SK-N-SH treated with all-trans-retinoic acid at 6 μM for 48 hours (cell line): ENCODE results near the gene EFNA3.

Experiments
- ATAC-seq: fragments of 200-7000 bp; cut with Tn5 transposase; 3 replicates; pipeline ENCODE4 v1.9.1; 2020; ENCODE audit warnings: mild to moderate bottlenecking, moderate library complexity
- ARNTL ChIP-seq: fragments of 450-650 bp; formaldehyde crosslinking; IDR thresholded peaks from 2 replicates; pipeline ENCODE4 v1.5.0; 2020; ENCODE audit warnings: low read depth, mild to moderate bottlenecking, moderate library complexity, borderline replicate concordance
- CREB5 ChIP-seq: fragments of 250-450 bp; sonication (Bioruptor Pico); IDR thresholded peaks from 2 replicates; pipeline ENCODE4 v1.5.1; 2020; ENCODE audit warnings: low read depth, mild to moderate bottlenecking, moderate library complexity
- CSDC2 ChIP-seq: fragments of 250-450 bp; sonication (Bioruptor Pico); IDR thresholded peaks from 2 replicates; pipeline ENCODE4 v1.5.0; 2020; ENCODE audit warnings: mild to moderate bottlenecking, moderate library complexity
- ESRRG ChIP-seq: fragments of 250-450 bp; sonication (Bioruptor Pico); IDR thresholded peaks from 2 replicates; pipeline ENCODE4 v1.6.1; 2021; ENCODE audit warnings: mild to moderate bottlenecking
- GLIS3 ChIP-seq: fragments of 250-450 bp; sonication (Bioruptor Pico); IDR thresholded peaks from 2 replicates; pipeline ENCODE4 v1.5.0; 2020; ENCODE audit warnings: mild to moderate bottlenecking, moderate library complexity
- OSR1 ChIP-seq: fragments of 250-450 bp; sonication (Bioruptor Pico); IDR thresholded peaks from 2 replicates; pipeline ENCODE4 v1.8.0; 2022; ENCODE audit warnings: moderate library complexity, mild to moderate bottlenecking, inconsistent platforms
- POU6F1 ChIP-seq: fragments of 250-450 bp; sonication (Bioruptor Pico); IDR thresholded peaks from 2 replicates; pipeline ENCODE4 v1.8.0; 2021; ENCODE audit warnings: low read depth, mild to moderate bottlenecking, moderate library complexity, borderline replicate concordance
- PPARA ChIP-seq: fragments of 250-450 bp; sonication (Bioruptor Pico); IDR thresholded peaks from 2 replicates; pipeline ENCODE4 v1.5.0; 2020; ENCODE audit warnings: mild to moderate bottlenecking, borderline replicate concordance
- RARB ChIP-seq: fragments of 250-450 bp; sonication (Bioruptor Pico); IDR thresholded peaks from 2 replicates; pipeline ENCODE4 v1.8.0; 2021; ENCODE audit warnings: mild to moderate bottlenecking, moderate library complexity
- SNAI2 ChIP-seq: fragments of 250-450 bp; sonication (Bioruptor Pico); IDR thresholded peaks from 2 replicates; pipeline ENCODE4 v1.5.0; 2020; ENCODE audit warnings: mild to moderate bottlenecking, moderate library complexity
- TOX ChIP-seq: fragments of 250-450 bp; sonication (Bioruptor Pico); IDR thresholded peaks from 2 replicates; pipeline ENCODE4 v1.8.0; 2021; ENCODE audit warnings: mild to moderate bottlenecking, moderate library complexity, borderline replicate concordance
- TSHZ2 ChIP-seq: fragments of 250-450 bp; sonication (Bioruptor Pico); IDR thresholded peaks from 2 replicates; pipeline ENCODE4 v1.5.0; 2020; ENCODE audit warnings: mild to moderate bottlenecking, moderate library complexity
- ZFP3 ChIP-seq: fragments of 250-450 bp; sonication (Bioruptor Pico); IDR thresholded peaks from 2 replicates; pipeline ENCODE4 v1.5.0; 2020; ENCODE audit warnings: mild to moderate bottlenecking, moderate library complexity
- ZFP30 ChIP-seq: fragments of 450-650 bp; formaldehyde crosslinking; IDR thresholded peaks from 2 replicates; pipeline ENCODE4 v1.5.0; 2022; ENCODE audit warnings: mild to moderate bottlenecking, moderate library complexity
- ZNF565 ChIP-seq: fragments of 450-650 bp; formaldehyde crosslinking; conservative IDR thresholded peaks from 2 replicates; pipeline ENCODE4 v1.5.0; 2020; ENCODE audit warnings: low read depth, mild to moderate bottlenecking, moderate library complexity
- ZNF70 ChIP-seq: fragments of 450-650 bp; formaldehyde crosslinking; IDR thresholded peaks from 2 replicates; pipeline ENCODE4 v1.5.0; 2020; ENCODE audit warnings: mild to moderate bottlenecking, moderate library complexity

The EFNA3 gene

GRCh38 chr1:155049651-155050559 is 28.7 kb upstream of the EFNA3 start:
- peak; percentile 5 for ATAC-seq
- no peak for TF ChIP-seq ZNF70 (CRISPR knock-in tag)

GRCh38 chr1:155050560-155051341 is 27.9 kb upstream of the EFNA3 start, which contains the start of gene ADAM15:
ADAM15 (plus strand) TSS chr1:155051316; CDS start chr1:155051387, 71 bp downstream.
- peak; percentile 71 for ATAC-seq
- TF ChIP-seq GLIS3 (CRISPR knock-in tag) (no peak), ZFP30 (CRISPR knock-in tag) (no peak), TSHZ2 (CRISPR knock-in tag) (peak; percentile 13; the same call in 1 of the 2 replicates), TOX (no peak), ZFP3 (CRISPR knock-in tag) (no peak)

GRCh38 chr1:155051342-155051776 is 27.3 kb upstream of the EFNA3 start:
- TF ChIP-seq SNAI2 (CRISPR knock-in tag): no peak
- no peak for TF ChIP-seq CSDC2 (CRISPR knock-in tag)
- TF ChIP-seq ZFP3 (CRISPR knock-in tag): no peak
- no peak for TF ChIP-seq ARNTL (CRISPR knock-in tag)
- no peak for TF ChIP-seq TOX
- no peak for TF ChIP-seq ZNF565
- no peak for TF ChIP-seq ESRRG (CRISPR knock-in tag)
- ATAC-seq: peak; percentile 13

GRCh38 chr1:155051777-155052398 is 26.7 kb upstream of the EFNA3 start:
- peak; percentile 63 for ATAC-seq
- no peak for TF ChIP-seq RARB
- TF ChIP-seq POU6F1: no peak
- no peak for TF ChIP-seq GLIS3 (CRISPR knock-in tag)
- TF ChIP-seq OSR1 (CRISPR knock-in tag): no peak
- TF ChIP-seq PPARA (CRISPR knock-in tag): no peak
- no peak for TF ChIP-seq ZNF565
- no peak for TF ChIP-seq CREB5

- ATAC-seq: peak; percentile 39
- TF ChIP-seq TSHZ2 (CRISPR knock-in tag) (no peak), ZNF70 (CRISPR knock-in tag) (no peak)
Observed at GRCh38 chr1:155052439-155053395, 25.9 kb upstream of the EFNA3 start.
